Cardiac septum (tissue), 1 donor: ENCODE measurements around the gene SH2B2. TPM values are rescaled to one million over a fixed set of nuclear protein-coding genes. Genes with fewer than 3 reads are reported as not detected.
A peak's percentile ranks its signal among the peaks of the same experiment; 100 is the strongest.

Source experiments
- DNase-seq: peaks from one replicate; pipeline ENCODE4 v3.0.0-alpha.2; 2020; ENCODE audit warnings: low spot score
- intact Hi-C: fragments of 100-400 bp; cut with DNase I; formaldehyde crosslinking; loops from one replicate; pipeline ENCODE4 v1.14.0; 2022
- total RNA-seq: library from RNA; stranded (reverse); fragmentation: NEBNext Ultra II Directional; extraction: Animal tissue kit (Norgen Biotek cat#: 25700); gene quantifications from one replicate; pipeline ENCODE4 v1.2.1, GENCODE V29; 2021
- donor health status: DM: no; HTN: no; CAD: no.

The SH2B2 gene
- total RNA-seq, 1 donor from 2014 or later, result 3.1 TPM

- DNase-seq, result no peak
- intact Hi-C loops, result no loop called here
Observed at GRCh38 chr7:102262546-102262945, 24.1 kb upstream of the SH2B2 start.

- DNase-seq, result no peak
- intact Hi-C loops, result no loop called here
Observed at GRCh38 chr7:102264367-102264891, 22.2 kb upstream of the SH2B2 start.

- intact Hi-C loops, result no loop called here
- DNase-seq, result no peak
Observed at GRCh38 chr7:102266541-102266940, 20.1 kb upstream of the SH2B2 start.

- intact Hi-C loops, result no loop called here
Observed at GRCh38 chr7:102268635-102269034, 18.0 kb upstream of the SH2B2 start.

GRCh38 chr7:102270178-102270887 lies 16.3 kb upstream of the SH2B2 start:
- no peak for DNase-seq
- intact Hi-C loops, result loop anchor here (5.0 kb wide), 2 partner anchors 583 to 668 kb away; no protein-coding TSS in a partner anchor

More at GRCh38 chr7:102268635-102269034, 18.0 kb upstream of the SH2B2 start:
- DNase-seq, result no peak

GRCh38 chr7:102271158-102271798 lies 15.4 kb upstream of the SH2B2 start:
- intact Hi-C loops, result loop anchor here (5.0 kb wide), 2 partner anchors 584 to 669 kb away; no protein-coding TSS in a partner anchor
- DNase-seq, result no peak

- peak; percentile 86 for DNase-seq
- intact Hi-C loops, result loop anchor here (2.0 to 5.0 kb wide), 3 partner anchors 585 to 729 kb away; no protein-coding TSS in a partner anchor
Observed at GRCh38 chr7:102272075-102272916, 14.4 kb upstream of the SH2B2 start.

GRCh38 chr7:102272917-102273748 lies 13.5 kb upstream of the SH2B2 start:
- intact Hi-C loops, result loop anchor here (2.0 to 5.0 kb wide), 3 partner anchors 586 to 730 kb away; no protein-coding TSS in a partner anchor
- no peak for DNase-seq

GRCh38 chr7:102273749-102274712 lies 12.6 kb upstream of the SH2B2 start:
- intact Hi-C loops, result loop anchor here (2.0 to 5.0 kb wide), 3 partner anchors 587 to 731 kb away; no protein-coding TSS in a partner anchor
- no peak for DNase-seq

GRCh38 chr7:102275123-102275703 lies 11.5 kb upstream of the SH2B2 start:
- intact Hi-C loops, result no loop called here

GRCh38 chr7:102277901-102278300 lies 8.8 kb upstream of the SH2B2 start:
- intact Hi-C loops, result no loop called here
- DNase-seq, result no peak

More at GRCh38 chr7:102275123-102275703, 11.5 kb upstream of the SH2B2 start:
- no peak for DNase-seq

GRCh38 chr7:102279537-102280400 lies 6.9 kb upstream of the SH2B2 start:
- no peak for DNase-seq
- intact Hi-C loops, result loop anchor here (1.0 kb wide), 1 partner anchor 111 kb away; no protein-coding TSS in a partner anchor

GRCh38 chr7:102280521-102280920 lies 6.1 kb upstream of the SH2B2 start:
- intact Hi-C loops, result no loop called here
- no peak for DNase-seq

- DNase-seq, result no peak
- intact Hi-C loops, result no loop called here
Observed at GRCh38 chr7:102281785-102282184, 4.9 kb upstream of the SH2B2 start.

- no peak for DNase-seq
- intact Hi-C loops, result no loop called here
Observed at GRCh38 chr7:102282465-102283362, 4.0 kb upstream of the SH2B2 start.
